H9 (cell line): ENCODE data around the gene PARVB. TPM values are rescaled to one million over a fixed set of nuclear protein-coding genes. Genes with fewer than 3 reads are reported as not detected.

Experiments
- DNase-seq: peaks from one replicate; pipeline ENCODE4 v3.0.0-alpha.2; 2017
- H2AFZ ChIP-seq: one replicate; pipeline ENCODE4 v1.6.1; 2013; ENCODE audit warnings: mild to moderate bottlenecking, low read length, control low read depth, moderate library complexity
- H2AK5ac ChIP-seq: 2 replicates; pipeline ENCODE4 v1.6.1; 2013; ENCODE audit warnings: low read length, control low read depth, mixed read lengths; ENCODE audit not compliant: insufficient read length
- H2BK120ac ChIP-seq: one replicate; pipeline ENCODE4 v1.6.1; 2013; ENCODE audit warnings: low read depth, mild to moderate bottlenecking, low read length, control low read depth, inconsistent platforms; ENCODE audit not compliant: poor library complexity, severe bottlenecking
- H2BK12ac ChIP-seq: 2 replicates; pipeline ENCODE4 v1.6.1; 2013; ENCODE audit warnings: low read length, control low read depth, mixed read lengths, low read depth; ENCODE audit not compliant: insufficient read length
- H2BK15ac ChIP-seq: 2 replicates; pipeline ENCODE4 v1.6.1; 2013; ENCODE audit warnings: low read depth, low read length, control low read depth
- H2BK20ac ChIP-seq: one replicate; pipeline ENCODE4 v1.6.1; 2013; ENCODE audit warnings: low read depth, mild to moderate bottlenecking, low read length, control low read depth, inconsistent platforms; ENCODE audit not compliant: poor library complexity, severe bottlenecking
- H2BK5ac ChIP-seq: 2 replicates; pipeline ENCODE4 v1.6.1; 2013; ENCODE audit warnings: low read length, control low read depth, mixed read lengths; ENCODE audit not compliant: insufficient read length
- H3K14ac ChIP-seq: 2 replicates; pipeline ENCODE4 v1.6.1; 2013; ENCODE audit warnings: low read length, control low read depth; ENCODE audit not compliant: insufficient read depth
- H3K18ac ChIP-seq: 2 replicates; pipeline ENCODE4 v1.6.1; 2013; ENCODE audit warnings: low read depth, mild to moderate bottlenecking, mixed read lengths, low read length, control low read depth; ENCODE audit not compliant: insufficient read length
- H3K23ac ChIP-seq: 2 replicates; pipeline ENCODE4 v1.6.1; 2013; ENCODE audit warnings: low read length, control low read depth, mixed read lengths, low read depth; ENCODE audit not compliant: insufficient read length
- H3K23me2 ChIP-seq: 2 replicates; pipeline ENCODE4 v1.6.1; 2013; ENCODE audit warnings: low read depth, mild to moderate bottlenecking, mixed read lengths, low read length, control low read depth; ENCODE audit not compliant: insufficient read length, poor library complexity, severe bottlenecking
- H3K27ac ChIP-seq: 2 replicates; pipeline ENCODE4 v1.5.1; 2013; ENCODE audit warnings: low read length, control low read depth, mixed read lengths, low read depth; ENCODE audit not compliant: insufficient read length
- H3K27me3 ChIP-seq: 2 replicates; pipeline ENCODE4 v1.6.1; 2013; ENCODE audit warnings: low read length, control low read depth, inconsistent platforms; ENCODE audit not compliant: insufficient read depth
- H3K4ac ChIP-seq: 2 replicates; pipeline ENCODE4 v1.6.1; 2013; ENCODE audit warnings: low read depth, mild to moderate bottlenecking, control low read depth, inconsistent platforms, low read length, moderate library complexity
- H3K4me1 ChIP-seq: 2 replicates; pipeline ENCODE4 v1.6.1; 2013; ENCODE audit warnings: low read length, control low read depth, inconsistent platforms; ENCODE audit not compliant: insufficient read depth
- H3K4me2 ChIP-seq: 2 replicates; pipeline ENCODE4 v1.6.1; 2013; ENCODE audit warnings: low read length, control low read depth, mixed read lengths; ENCODE audit not compliant: insufficient read length, insufficient read depth
- H3K56ac ChIP-seq: 2 replicates; pipeline ENCODE4 v1.6.1; 2013; ENCODE audit warnings: low read depth, mild to moderate bottlenecking, mixed read lengths, low read length, control low read depth; ENCODE audit not compliant: insufficient read length
- H3K79me1 ChIP-seq: 2 replicates; pipeline ENCODE4 v1.6.1; 2013; ENCODE audit warnings: low read depth, mild to moderate bottlenecking, moderate library complexity, low read length, control low read depth, inconsistent platforms; ENCODE audit not compliant: insufficient read depth, poor library complexity, severe bottlenecking
- H3K79me2 ChIP-seq: 2 replicates; pipeline ENCODE4 v1.6.1; 2013; ENCODE audit warnings: low read length, control low read depth, inconsistent platforms; ENCODE audit not compliant: insufficient read depth
- H3K9ac ChIP-seq: 2 replicates; pipeline ENCODE4 v1.6.1; 2013; ENCODE audit warnings: low read length, control low read depth, mixed read lengths; ENCODE audit not compliant: insufficient read length; ENCODE audit errors: extremely low read depth
- H3K9me3 ChIP-seq: one replicate; pipeline ENCODE4 v1.6.1; 2013; ENCODE audit warnings: low read depth, low read length, inconsistent platforms; ENCODE audit not compliant: control insufficient read depth
- H3T11ph ChIP-seq: one replicate; pipeline ENCODE4 v1.6.1; 2013; ENCODE audit warnings: mild to moderate bottlenecking, low read length, control low read depth, inconsistent platforms
- H4K20me1 ChIP-seq: one replicate; pipeline ENCODE4 v1.6.1; 2013; ENCODE audit not compliant: control insufficient read depth, insufficient read length, insufficient read depth
- H4K5ac ChIP-seq: 2 replicates; pipeline ENCODE4 v1.6.1; 2013; ENCODE audit warnings: low read depth, mild to moderate bottlenecking, mixed read lengths, low read length, control low read depth; ENCODE audit not compliant: insufficient read length
- H4K8ac ChIP-seq: replicated peaks from 2 replicates; pipeline ENCODE4 v1.6.1; 2013; ENCODE audit warnings: low read length, control low read depth, mixed read lengths, low read depth; ENCODE audit not compliant: insufficient read length
- H4K91ac ChIP-seq: 2 replicates; pipeline ENCODE4 v1.6.1; 2013; ENCODE audit warnings: low read depth, mild to moderate bottlenecking, moderate library complexity, mixed read lengths, low read length, control low read depth; ENCODE audit not compliant: insufficient read length
- H3K27ac Mint-ChIP-seq, 3 experiments: 2 replicates in 2 of 3; 3 replicates in 1 of 3; pipeline ENCODE4 v1.8.0; 2020 to 2021; ENCODE audit warnings: mixed read lengths in 3 of 3, mild to moderate bottlenecking in 1 of 3, moderate library complexity in 1 of 3
- H3K27me3 Mint-ChIP-seq: 2 replicates; pipeline ENCODE4 v1.8.0; 2021; ENCODE audit warnings: low read depth, mild to moderate bottlenecking, moderate library complexity, mixed read lengths
- H3K36me3 Mint-ChIP-seq, 3 experiments: 2 replicates in 2 of 3; 3 replicates in 1 of 3; pipeline ENCODE4 v1.8.0; 2020 to 2021; ENCODE audit warnings: low read depth in 3 of 3, mixed read lengths in 3 of 3; ENCODE audit not compliant: insufficient read depth in 1 of 3
- H3K4me1 Mint-ChIP-seq, 2 experiments: 2 replicates each; pipeline ENCODE4 v1.8.0; 2020; ENCODE audit warnings: mixed read lengths in 2 of 2
- H3K4me3 Mint-ChIP-seq, 2 experiments: 2 replicates in 1 of 2; 3 replicates in 1 of 2; pipeline ENCODE4 v1.8.0; 2020 to 2021; ENCODE audit warnings: mild to moderate bottlenecking in 2 of 2, mixed read lengths in 2 of 2, moderate library complexity in 1 of 2
- H3K9me3 Mint-ChIP-seq, 2 experiments: 2 replicates in 1 of 2; 3 replicates in 1 of 2; pipeline ENCODE4 v1.8.0; 2020; ENCODE audit warnings: mild to moderate bottlenecking in 2 of 2, mixed read lengths in 2 of 2, moderate library complexity in 1 of 2
- CTCF ChIP-seq: fragments of 200-600 bp; sonication (generic); conservative IDR thresholded peaks from 3 replicates; pipeline ENCODE4 v1.8.0; 2021; ENCODE audit warnings: antibody characterized with exemption, mild to moderate bottlenecking
- WGBS: extraction: QIAGEN DNeasy Blood & Tissue Kit; methylation state at CpG from one replicate; pipeline ENCODE4 v1.1.7; 2013; ENCODE audit warnings: missing lambda C conversion rate, low lambda C conversion rate, mixed read lengths; ENCODE audit not compliant: insufficient read length; ENCODE audit errors: extremely low coverage; 5-methylcytosine and 5-hydroxymethylcytosine counted together
- total RNA-seq: library from RNA; stranded (reverse); gene quantifications from 2 replicates; pipeline ENCODE4 v1.2.1, GENCODE V29; 2021

The PARVB gene
- total RNA-seq, 1 experiment from 2014 or later, result 15.6 TPM

DNA sequence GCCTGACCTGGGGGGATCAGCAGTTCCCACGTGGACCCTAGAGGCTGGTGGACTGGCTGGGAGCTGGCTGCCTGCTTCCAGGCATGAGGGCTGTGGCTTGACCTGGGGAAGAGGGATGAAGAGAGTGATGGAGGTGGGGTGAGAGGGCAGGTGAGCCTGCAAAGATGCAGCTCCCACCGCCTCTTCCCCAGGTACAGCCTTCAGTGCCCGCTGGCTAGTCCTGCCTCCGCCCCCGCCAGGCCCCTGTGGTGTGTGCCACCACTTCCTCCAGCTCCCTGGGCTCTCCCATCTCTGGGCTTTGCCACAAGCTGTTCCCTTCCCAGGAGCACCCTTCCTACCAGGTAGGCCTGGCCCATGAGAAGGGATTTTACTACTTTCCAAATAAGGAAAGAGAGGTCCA lies 175.8 kb downstream of the PARVB start:
- Histone ChIP-seq H3K79me1 (no peaks in the 10 kb centered on the region), H3K23ac (no peak overlapping the region), H4K91ac (no peak overlapping the region), H3K9ac (no peak overlapping the region), H3K4ac (no peak overlapping the region), H2AFZ (no peak overlapping the region), H3K27ac (no peak overlapping the region), H2BK120ac (no peak overlapping the region), H2BK20ac (no peak overlapping the region), H2BK15ac (no peak overlapping the region), H3K56ac (no peak overlapping the region), H2BK12ac (no peak overlapping the region), H2BK5ac (no peak overlapping the region), H3T11ph (no peak overlapping the region), H3K79me2 (no peaks in the 10 kb centered on the region), H3K18ac (no peak overlapping the region), H2AK5ac (no peak overlapping the region), H4K20me1 (peaks cover 5% of the 10 kb centered on the region), H4K8ac (no peak overlapping the region), H3K9me3 (no peaks in the 10 kb centered on the region), H3K4me2 (no peak overlapping the region), H3K27me3 (no peaks in the 10 kb centered on the region), H3K23me2 (no peaks in the 10 kb centered on the region), H3K14ac (no peak overlapping the region), H3K4me1 (no peaks in the 10 kb centered on the region), H4K5ac (no peak overlapping the region)
- no peaks in the 10 kb centered on the region for H3K9me3 Mint-ChIP-seq
- H3K4me1 Mint-ChIP-seq, result peaks cover 0 to 13% of the 10 kb centered on the region in 2 experiments; a peak in 3 of 4 replicates
- H3K4me3 Mint-ChIP-seq, result no peak overlapping the region; a peak in 1 of 5 replicates
- peaks cover 9% of the 10 kb centered on the region for H3K27me3 Mint-ChIP-seq
- WGBS, result no CpG with 5 or more reads among the region's 5 CpGs
- no peak overlapping the region for H3K27ac Mint-ChIP-seq
- H3K36me3 Mint-ChIP-seq, result no peaks in the 10 kb centered on the region; a peak in 1 of 7 replicates
- no peak for DNase-seq
- no peak for TF ChIP-seq CTCF
